HG02610 (cell line): Measurements from ENCODE around the gene GSC.
"Not testable (repeated sequence)": the region's sequence is repeated elsewhere in the genome, so short reads cannot be mapped to it uniquely, and the experiment has no call there.

Experiments used
- ATAC-seq: cut with Tn5 transposase; IDR thresholded peaks from one replicate; pipeline ENCODE4 v1.9.1; 2021; ENCODE audit warnings: mild to moderate bottlenecking, moderate library complexity; ENCODE audit not compliant: unreplicated experiment

The GSC gene

GRCh38 chr14:94769391-94770250 is at the start of gene GSC:
TSS of gene GSC (minus strand) at chr14:94770113. CDS start at chr14:94770015, 98 bp downstream.
- no peak for ATAC-seq

- no peak for ATAC-seq
Observed at GRCh38 chr14:94819531-94819930, 49.6 kb upstream of the GSC start.

- ATAC-seq, result no peak
Observed at GRCh38 chr14:94816113-94816512, 46.2 kb upstream of the GSC start.

GRCh38 chr14:94805680-94806288 is 35.9 kb upstream of the GSC start:
- ATAC-seq, result no peak

GRCh38 chr14:94801225-94801624 is 31.3 kb upstream of the GSC start:
- no peak for ATAC-seq

- not testable (repeated sequence) for ATAC-seq
Observed at GRCh38 chr14:94800764-94801163, 30.9 kb upstream of the GSC start.

GRCh38 chr14:94797887-94798286 is 28.0 kb upstream of the GSC start:
- ATAC-seq, result no peak

- no peak for ATAC-seq
Observed at GRCh38 chr14:94796278-94796677, 26.4 kb upstream of the GSC start.

GRCh38 chr14:94795372-94795771 is 25.5 kb upstream of the GSC start:
- ATAC-seq, result no peak

- ATAC-seq, result no peak
Observed at GRCh38 chr14:94793901-94794300, 24.0 kb upstream of the GSC start.

GRCh38 chr14:94787655-94788054 is 17.7 kb upstream of the GSC start:
- no peak for ATAC-seq

GRCh38 chr14:94787092-94787491 is 17.2 kb upstream of the GSC start:
- ATAC-seq, result no peak

- no peak for ATAC-seq
Observed at GRCh38 chr14:94780536-94781399, 10.9 kb upstream of the GSC start.

GRCh38 chr14:94779713-94780112 is 9.8 kb upstream of the GSC start:
- no peak for ATAC-seq

GRCh38 chr14:94775871-94776210 is 5.9 kb upstream of the GSC start:
- no peak for ATAC-seq

- ATAC-seq, result no peak
Observed at GRCh38 chr14:94775091-94775870, 5.4 kb upstream of the GSC start.

- ATAC-seq, result no peak
Observed at GRCh38 chr14:94774344-94775090, 4.6 kb upstream of the GSC start.

GRCh38 chr14:94773655-94774343 is 3.9 kb upstream of the GSC start:
- ATAC-seq, result no peak

- ATAC-seq, result no peak
Observed at GRCh38 chr14:94773061-94773648, 3.2 kb upstream of the GSC start.
